GM21619 (cell line): ENCODE results near the gene MGMT.

ENCODE experiments used
- ATAC-seq: cut with Tn5 transposase; IDR thresholded peaks from one replicate; pipeline ENCODE4 v1.9.1; 2021; ENCODE audit not compliant: unreplicated experiment

The MGMT gene

DNA sequence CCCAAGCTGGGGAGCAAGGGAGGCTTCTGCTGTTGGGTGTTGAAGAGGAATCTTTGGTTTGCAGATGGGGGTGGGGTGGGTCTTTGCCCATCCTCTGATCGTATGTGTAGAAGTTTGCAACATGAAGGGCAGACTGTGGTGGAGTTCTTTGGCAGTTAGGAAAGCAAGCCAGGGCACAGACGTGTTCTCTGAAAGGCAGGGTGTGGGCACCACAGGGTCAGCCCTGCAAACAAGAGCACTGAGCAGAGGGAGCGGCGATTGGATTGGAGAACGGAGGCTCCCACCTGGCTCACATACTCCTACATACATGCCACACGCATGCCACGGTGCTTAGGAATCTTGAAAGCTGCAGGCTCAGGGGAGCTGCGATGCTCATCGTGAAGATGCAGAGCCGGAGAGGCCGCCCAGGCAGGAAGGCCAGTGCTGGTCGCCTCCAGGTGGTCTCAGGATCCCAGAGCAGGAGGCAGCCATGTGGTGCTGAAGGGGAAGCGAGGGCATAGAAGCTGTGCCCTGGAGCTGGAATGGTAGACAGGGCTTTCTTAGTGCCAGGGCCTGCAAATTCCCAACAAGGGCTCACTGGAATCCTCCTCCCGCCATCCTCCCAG is 149.0 kb downstream of the MGMT start:
- no peak for ATAC-seq

GRCh38 chr10:129617768-129618167 is 150.7 kb downstream of the MGMT start:
- ATAC-seq = no peak

- no peak for ATAC-seq
Measured at GRCh38 chr10:129621062-129621461, 154.0 kb downstream of the MGMT start.

DNA sequence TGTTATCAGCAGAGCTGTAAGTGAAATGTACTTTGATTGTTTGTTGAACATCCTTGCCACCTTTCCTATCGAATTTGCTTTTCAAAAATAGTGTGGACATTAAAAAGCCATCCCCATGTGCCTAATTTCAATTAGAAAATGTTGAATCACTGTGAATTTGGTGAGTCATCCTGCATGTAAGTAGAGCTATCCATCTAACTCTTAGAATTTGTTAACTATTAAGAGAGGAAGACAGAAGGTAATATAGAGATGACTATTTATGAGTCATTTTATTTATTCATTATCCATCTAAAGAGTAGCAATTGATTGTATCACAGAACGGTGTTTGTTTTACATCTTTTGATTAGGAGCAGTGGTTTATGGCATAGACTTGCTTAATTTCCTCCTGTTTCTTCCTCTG is 154.7 kb downstream of the MGMT start:
- ATAC-seq = no peak

DNA sequence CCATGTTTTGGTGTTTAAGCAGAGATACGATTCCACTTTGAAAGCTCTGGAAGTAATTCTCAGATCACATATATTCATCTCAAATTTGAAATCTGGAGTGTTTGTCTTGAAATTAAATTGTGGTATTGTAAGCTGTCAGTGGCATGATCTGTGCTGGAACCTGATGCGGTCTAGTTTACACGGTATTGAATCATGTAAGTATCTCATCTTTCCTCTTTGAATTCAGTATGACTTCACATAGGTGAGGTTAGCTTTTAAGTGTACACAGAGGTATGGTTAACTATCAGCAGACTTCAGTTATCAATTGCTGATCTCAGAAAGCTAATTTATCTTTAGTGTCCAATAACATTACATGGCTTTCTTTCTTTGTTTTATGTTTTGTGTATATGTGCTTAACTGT is 155.2 kb downstream of the MGMT start:
- no peak for ATAC-seq

GRCh38 chr10:129622736-129623135 is 155.7 kb downstream of the MGMT start:
- no peak for ATAC-seq

DNA sequence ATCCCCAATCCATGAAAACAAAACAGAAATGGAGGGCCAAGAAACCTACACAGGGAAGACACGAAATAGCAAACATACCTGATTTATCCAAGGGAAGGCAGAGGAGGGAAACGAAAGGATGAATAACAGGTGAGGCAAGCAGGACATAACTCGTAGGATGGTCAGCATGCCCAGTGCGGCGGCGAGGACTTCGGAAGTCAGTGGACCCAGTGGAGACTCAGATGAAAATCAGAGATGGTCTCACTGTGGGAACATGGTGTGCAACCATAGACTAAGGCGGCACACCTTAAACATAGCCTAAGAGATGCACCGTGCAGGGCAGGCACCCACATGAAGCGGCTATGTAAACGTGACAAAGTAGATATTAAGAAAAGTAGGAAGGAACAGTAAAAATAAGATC is 157.5 kb downstream of the MGMT start:
- no peak for ATAC-seq

DNA sequence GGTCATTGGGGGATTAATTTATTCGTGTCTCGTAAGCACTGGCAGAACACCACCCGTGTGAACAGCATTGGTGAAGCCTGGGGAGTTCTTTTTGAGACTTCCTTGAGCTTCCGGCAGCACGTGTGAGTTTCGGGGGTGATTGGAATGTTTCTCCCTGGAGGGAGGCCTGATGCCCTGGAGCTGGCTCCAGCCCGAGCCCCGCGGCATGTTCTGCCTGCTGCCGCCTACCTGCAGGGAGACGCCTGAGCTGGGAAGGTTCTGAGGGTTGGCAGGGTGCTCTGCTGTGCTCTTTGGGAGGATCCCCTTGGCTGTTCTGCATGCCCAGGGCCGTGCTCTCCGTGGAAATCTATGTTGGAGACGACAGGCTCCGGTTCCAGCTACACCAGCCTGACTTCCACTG is 159.3 kb downstream of the MGMT start:
- no peak for ATAC-seq

DNA sequence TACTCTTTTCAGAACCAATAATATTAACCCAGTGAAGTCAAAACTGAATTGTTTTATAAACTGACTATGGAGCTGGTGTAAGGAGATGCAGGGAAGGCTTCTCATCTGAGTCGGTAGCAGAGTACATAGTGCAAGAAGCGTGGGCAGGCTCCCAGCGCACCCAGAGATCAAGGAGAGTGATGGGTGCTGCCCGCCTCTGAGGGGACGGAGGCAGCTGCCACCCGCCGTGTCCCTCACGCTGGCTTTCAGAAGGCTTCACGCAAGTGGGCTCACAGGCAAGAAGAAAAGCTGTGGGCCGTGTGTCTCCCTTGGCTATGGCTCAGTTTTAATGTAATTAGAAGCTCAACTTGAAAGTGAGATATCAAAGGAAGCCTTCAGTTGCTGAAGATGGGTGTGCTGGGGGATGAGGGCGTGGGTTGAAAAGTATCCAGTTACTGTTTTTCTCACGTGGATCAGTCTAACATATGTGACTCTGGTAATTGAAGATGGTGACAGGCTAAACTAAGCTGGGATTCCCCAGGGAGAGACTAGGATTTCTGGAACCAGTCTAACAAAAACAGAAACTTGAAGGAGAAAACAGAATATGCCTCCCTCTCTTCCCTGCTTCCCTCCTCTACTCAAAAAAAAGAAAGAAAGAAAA is 159.9 kb downstream of the MGMT start:
- no peak for ATAC-seq

- no peak for ATAC-seq
Measured at GRCh38 chr10:129627442-129627841, 160.4 kb downstream of the MGMT start.

DNA sequence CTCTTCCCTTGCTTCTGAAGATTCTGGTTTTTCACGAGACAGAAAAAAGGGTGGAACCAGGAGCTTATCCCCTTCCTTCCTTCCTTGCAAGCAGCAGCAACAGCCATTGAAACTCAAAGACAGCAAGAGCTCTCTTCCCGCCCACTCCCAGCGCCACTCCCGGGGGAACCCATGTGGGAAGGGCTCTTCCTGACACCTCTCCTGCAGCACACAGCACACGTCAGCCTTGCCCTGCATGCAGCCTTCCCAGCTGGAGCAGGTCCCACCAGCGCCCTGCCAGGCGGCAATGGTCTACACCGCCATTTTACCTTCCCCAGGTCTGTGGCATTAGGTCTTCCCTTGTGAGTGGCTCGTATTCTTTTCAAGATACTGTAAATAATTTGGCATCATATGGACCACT is 161.8 kb downstream of the MGMT start:
- ATAC-seq = no peak

GRCh38 chr10:129629911-129630310 is 162.9 kb downstream of the MGMT start:
- no peak for ATAC-seq

GRCh38 chr10:129631006-129631405 is 164.0 kb downstream of the MGMT start:
- ATAC-seq = no peak

GRCh38 chr10:129631870-129632623 is 165.0 kb downstream of the MGMT start:
- no peak for ATAC-seq

DNA sequence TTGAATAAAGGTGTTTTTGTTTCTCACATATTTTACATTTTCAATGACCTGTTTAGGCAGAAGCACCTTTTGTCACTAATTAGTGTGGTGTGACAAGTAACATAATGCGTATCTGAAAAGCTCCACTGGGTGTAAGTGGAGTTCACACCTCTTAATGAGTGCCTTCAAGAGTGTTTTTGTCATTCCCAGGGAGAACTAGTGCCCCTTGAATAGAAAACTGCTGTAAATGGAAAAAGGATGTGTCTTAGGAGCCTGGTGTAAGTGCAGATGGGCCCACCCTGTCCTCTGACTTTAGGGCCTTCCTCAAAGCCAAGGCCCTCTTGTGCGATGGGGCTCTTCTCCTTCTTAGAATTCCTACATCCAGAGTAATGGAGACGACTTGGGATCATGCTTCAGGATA is 170.0 kb downstream of the MGMT start:
- ATAC-seq = no peak

GRCh38 chr10:129637846-129638245 is 170.8 kb downstream of the MGMT start:
- ATAC-seq = no peak

DNA sequence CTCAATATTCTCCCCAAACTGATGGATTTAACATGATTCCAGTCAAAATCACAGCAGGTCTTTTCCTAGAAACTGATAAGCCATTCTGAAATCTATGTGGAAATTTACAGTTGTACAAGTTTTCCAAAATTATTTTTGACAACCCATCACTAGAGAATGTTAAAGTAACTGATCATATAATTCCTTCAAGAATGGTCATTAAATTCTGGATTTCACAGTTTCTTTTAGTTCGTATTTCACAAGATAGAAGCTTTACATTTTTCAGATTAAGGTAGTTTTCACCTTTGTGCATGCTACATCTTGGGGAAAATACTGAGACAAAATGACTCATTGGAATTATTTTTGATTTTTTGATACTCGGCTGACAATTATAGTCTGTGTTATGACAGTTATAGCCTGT is 174.3 kb downstream of the MGMT start:
- no peak for ATAC-seq

GRCh38 chr10:129641982-129642381 is 174.9 kb downstream of the MGMT start:
- ATAC-seq = no peak

- no peak for ATAC-seq
Measured at GRCh38 chr10:129642427-129642826, 175.4 kb downstream of the MGMT start.

DNA sequence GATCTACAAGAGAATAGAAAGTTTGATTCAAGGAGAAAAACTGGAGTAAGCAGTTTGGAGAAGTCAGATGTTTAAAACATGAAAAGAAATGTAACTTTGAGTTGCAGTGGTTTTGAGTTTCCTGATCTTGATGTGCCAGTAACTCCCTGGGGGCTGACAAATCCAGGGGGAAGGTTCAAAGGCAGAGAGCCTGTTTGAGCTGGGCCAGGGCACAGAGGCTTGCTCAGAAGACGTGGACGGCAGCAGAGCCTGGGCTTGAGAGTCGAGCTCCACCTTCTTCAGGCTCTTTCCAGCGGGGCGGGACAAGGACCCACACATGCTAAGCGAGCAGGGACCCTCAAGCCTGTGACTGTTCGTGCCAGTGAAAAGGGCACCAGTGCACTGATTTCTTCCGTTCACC is 176.2 kb downstream of the MGMT start:
- no peak for ATAC-seq

DNA sequence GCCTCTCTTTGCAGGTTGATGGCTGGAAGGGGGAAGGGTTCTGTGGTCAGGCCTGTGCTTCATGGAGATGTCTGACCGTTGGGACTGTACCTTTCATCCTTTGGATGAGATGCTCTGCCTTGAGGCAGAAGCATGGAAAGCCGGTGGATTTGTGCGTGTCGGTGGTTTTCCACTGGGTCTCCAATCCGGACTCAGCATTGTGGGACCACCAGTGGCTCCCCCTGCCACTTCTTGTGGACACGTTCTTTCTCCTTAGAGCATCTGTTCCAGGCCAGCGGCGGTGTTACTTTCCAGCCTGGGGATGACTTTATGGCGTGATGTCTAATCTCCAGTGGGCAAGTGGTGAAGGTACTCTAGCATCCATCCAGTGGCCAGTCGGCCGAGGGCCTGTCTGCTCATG is 178.4 kb downstream of the MGMT start:
- no peak for ATAC-seq

- ATAC-seq = no peak
Measured at GRCh38 chr10:129646973-129647372, 179.9 kb downstream of the MGMT start.
